Measurements from ENCODE around the gene CLEC4F. TPM values are rescaled to one million over a fixed set of nuclear protein-coding genes. Genes with fewer than 3 reads are reported as not detected.

Gene CLEC4F
- total RNA-seq, 1 donor from 2014 or later, result not detected

DNA sequence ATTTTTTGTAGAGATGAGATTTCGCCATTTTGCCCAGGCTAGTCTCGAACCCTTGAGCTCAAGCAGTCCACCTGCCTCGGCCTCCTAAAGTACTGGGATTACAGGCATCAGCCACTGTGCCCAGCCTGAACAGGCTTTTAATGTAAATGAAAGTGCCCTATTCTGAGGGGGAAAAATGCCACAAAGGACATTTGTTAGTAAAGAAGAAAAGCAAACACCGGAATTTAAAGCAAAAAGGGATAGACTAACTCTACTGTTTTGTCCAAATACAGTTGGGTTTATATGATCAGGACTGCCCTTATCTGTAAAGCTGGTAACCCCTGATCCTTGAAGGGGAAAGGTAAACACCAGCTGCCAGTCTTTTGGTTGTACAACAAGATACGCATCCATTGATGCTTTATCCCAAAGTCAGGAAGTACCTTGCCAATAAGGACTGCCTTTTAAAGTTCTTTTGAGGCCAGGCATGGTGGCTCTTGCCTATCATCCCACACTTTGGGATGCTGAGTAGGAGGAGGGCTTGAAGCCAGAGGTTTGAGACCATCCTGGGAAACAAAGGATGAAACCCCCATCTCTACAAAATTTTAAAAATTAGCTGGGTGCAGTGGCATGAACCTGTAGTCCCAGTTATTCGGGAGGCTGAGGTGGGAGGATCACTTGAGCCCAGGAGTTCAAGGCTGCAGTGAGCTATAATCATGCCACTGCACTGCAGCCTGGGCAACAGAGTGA, 13.1 kb downstream of the CLEC4F start:
- Histone ChIP-seq H3K4me3 (ENCODE audit: insufficient read depth, low read depth, low read length) (no peak overlapping the region), H4K20me1 (ENCODE audit: insufficient read depth, low read length) (no peaks in the 10 kb centered on the region), H3K9me3 (ENCODE audit: insufficient read depth, low read depth, low read length) (no peaks in the 10 kb centered on the region), H3K9ac (ENCODE audit: low read length) (no peak overlapping the region), H2AFZ (ENCODE audit: low read depth, low read length) (no peak overlapping the region), H3K79me2 (ENCODE audit: insufficient read depth, low read length) (no peaks in the 10 kb centered on the region), H3K27me3 (ENCODE audit: insufficient read depth, low read length) (peaks cover 13% of the 10 kb centered on the region), H3K4me2 (ENCODE audit: low read length) (no peak overlapping the region), H3K27ac (ENCODE audit: low read depth, low read length) (no peak overlapping the region), H3K4me1 (ENCODE audit: insufficient read depth, low read length) (no peaks in the 10 kb centered on the region), H3K36me3 (ENCODE audit: insufficient read depth, low read length) (no peaks in the 10 kb centered on the region)
- Mint-ChIP-seq H3K27me3 (ENCODE audit: low read depth, unreplicated experiment) (peaks cover 12% of the 10 kb centered on the region), H3K4me3 (ENCODE audit: unreplicated experiment) (no peak overlapping the region), H3K36me3 (ENCODE audit: low read depth, unreplicated experiment) (no peaks in the 10 kb centered on the region), H3K9me3 (ENCODE audit: unreplicated experiment) (peaks cover 5% of the 10 kb centered on the region), H3K4me1 (ENCODE audit: low read depth, unreplicated experiment) (no peaks in the 10 kb centered on the region), H3K27ac (ENCODE audit: unreplicated experiment) (no peak overlapping the region)
- FAIRE-seq (no peak), DNase-seq (ENCODE audit: low read depth) (no peak)
- TF ChIP-seq, protein P1, sequence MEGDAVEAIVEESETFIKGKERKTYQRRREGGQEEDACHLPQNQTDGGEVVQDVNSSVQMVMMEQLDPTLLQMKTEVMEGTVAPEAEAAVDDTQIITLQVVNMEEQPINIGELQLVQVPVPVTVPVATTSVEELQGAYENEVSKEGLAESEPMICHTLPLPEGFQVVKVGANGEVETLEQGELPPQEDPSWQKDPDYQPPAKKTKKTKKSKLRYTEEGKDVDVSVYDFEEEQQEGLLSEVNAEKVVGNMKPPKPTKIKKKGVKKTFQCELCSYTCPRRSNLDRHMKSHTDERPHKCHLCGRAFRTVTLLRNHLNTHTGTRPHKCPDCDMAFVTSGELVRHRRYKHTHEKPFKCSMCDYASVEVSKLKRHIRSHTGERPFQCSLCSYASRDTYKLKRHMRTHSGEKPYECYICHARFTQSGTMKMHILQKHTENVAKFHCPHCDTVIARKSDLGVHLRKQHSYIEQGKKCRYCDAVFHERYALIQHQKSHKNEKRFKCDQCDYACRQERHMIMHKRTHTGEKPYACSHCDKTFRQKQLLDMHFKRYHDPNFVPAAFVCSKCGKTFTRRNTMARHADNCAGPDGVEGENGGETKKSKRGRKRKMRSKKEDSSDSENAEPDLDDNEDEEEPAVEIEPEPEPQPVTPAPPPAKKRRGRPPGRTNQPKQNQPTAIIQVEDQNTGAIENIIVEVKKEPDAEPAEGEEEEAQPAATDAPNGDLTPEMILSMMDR (IDR thresholded peaks at IDR 0.05; ENCODE audit: insufficient read depth, low read depth, low read length), result no peak
- TF ChIP-seq EZH2 (IDR thresholded peaks at IDR 0.05; ENCODE audit: insufficient read depth, low read length), result no peak

DNA sequence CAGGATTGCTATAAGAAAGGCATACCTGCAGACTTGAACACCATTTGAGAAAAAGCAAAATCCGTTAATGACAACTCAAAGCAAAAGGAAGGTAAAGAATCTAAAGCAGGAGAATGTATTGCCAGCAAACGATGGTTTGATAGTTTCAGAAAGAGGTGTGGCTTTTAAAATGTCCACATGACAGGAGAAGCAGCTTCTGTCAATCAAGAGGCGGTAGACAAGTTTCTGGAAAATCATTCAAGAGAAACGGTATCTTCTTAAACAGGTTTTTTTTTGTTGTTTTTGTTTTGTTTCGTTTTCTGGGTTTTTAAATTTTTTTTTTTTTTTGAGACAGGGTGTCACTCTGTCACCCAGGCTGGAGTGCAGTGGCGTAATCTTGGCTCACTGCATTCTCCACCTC, 13.8 kb downstream of the CLEC4F start:
- Histone ChIP-seq H3K9me3 (ENCODE audit: insufficient read depth, low read depth, low read length) (no peaks in the 10 kb centered on the region), H3K4me1 (ENCODE audit: insufficient read depth, low read length) (no peaks in the 10 kb centered on the region), H2AFZ (ENCODE audit: low read depth, low read length) (no peak overlapping the region), H4K20me1 (ENCODE audit: insufficient read depth, low read length) (no peaks in the 10 kb centered on the region), H3K9ac (ENCODE audit: low read length) (no peak overlapping the region), H3K4me3 (ENCODE audit: insufficient read depth, low read depth, low read length) (no peak overlapping the region), H3K27ac (ENCODE audit: low read depth, low read length) (no peak overlapping the region), H3K27me3 (ENCODE audit: insufficient read depth, low read length) (peaks cover 14% of the 10 kb centered on the region), H3K4me2 (ENCODE audit: low read length) (no peak overlapping the region), H3K36me3 (ENCODE audit: insufficient read depth, low read length) (no peaks in the 10 kb centered on the region), H3K79me2 (ENCODE audit: insufficient read depth, low read length) (no peaks in the 10 kb centered on the region)
- Mint-ChIP-seq H3K4me3 (ENCODE audit: unreplicated experiment) (no peak overlapping the region), H3K27ac (ENCODE audit: unreplicated experiment) (no peak overlapping the region), H3K4me1 (ENCODE audit: low read depth, unreplicated experiment) (no peaks in the 10 kb centered on the region), H3K9me3 (ENCODE audit: unreplicated experiment) (peaks cover 3% of the 10 kb centered on the region), H3K27me3 (ENCODE audit: low read depth, unreplicated experiment) (peaks cover 11% of the 10 kb centered on the region), H3K36me3 (ENCODE audit: low read depth, unreplicated experiment) (no peaks in the 10 kb centered on the region)
- TF ChIP-seq, protein P1 (IDR thresholded peaks at IDR 0.05; ENCODE audit: insufficient read depth, low read depth, low read length), result no peak
- no peak for TF ChIP-seq EZH2 (IDR thresholded peaks at IDR 0.05; ENCODE audit: insufficient read depth, low read length)
- DNase-seq (ENCODE audit: low read depth), result no peak
- FAIRE-seq, result no peak

DNA sequence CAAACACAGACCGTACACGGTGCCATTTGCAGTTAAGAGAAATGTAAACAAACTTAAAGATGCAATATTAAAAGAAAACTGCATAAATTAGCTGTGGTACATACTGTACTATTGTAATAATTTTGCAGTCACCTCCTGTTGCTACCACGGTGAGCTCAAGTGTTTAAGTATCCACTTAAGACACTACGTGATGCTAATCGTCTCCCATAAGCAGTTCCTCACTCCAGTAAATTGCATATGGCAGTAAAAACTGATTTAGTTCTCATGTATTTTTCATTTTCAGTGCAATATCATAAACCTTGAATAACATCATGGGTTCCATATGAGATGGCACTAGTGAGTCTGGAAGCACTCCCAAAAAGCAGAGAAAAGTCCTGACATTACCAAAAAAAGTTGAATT, 14.4 kb downstream of the CLEC4F start:
- Mint-ChIP-seq H3K4me1 (ENCODE audit: low read depth, unreplicated experiment) (no peaks in the 10 kb centered on the region), H3K36me3 (ENCODE audit: low read depth, unreplicated experiment) (no peaks in the 10 kb centered on the region), H3K27ac (ENCODE audit: unreplicated experiment) (no peak overlapping the region), H3K27me3 (ENCODE audit: low read depth, unreplicated experiment) (peaks cover 17% of the 10 kb centered on the region), H3K9me3 (ENCODE audit: unreplicated experiment) (peaks cover 6% of the 10 kb centered on the region), H3K4me3 (ENCODE audit: unreplicated experiment) (no peak overlapping the region)
- peaks cover 15% of the 10 kb centered on the region for H3K27me3 ChIP-seq (ENCODE audit: insufficient read depth, low read length)
- H4K20me1 ChIP-seq (ENCODE audit: insufficient read depth, low read length), result no peaks in the 10 kb centered on the region
- H3K9ac ChIP-seq (ENCODE audit: low read length), result no peak overlapping the region
- no peak for TF ChIP-seq EZH2 (IDR thresholded peaks at IDR 0.05; ENCODE audit: insufficient read depth, low read length)
- TF ChIP-seq, protein P1 (IDR thresholded peaks at IDR 0.05; ENCODE audit: insufficient read depth, low read depth, low read length), result no peak
- H3K4me2 ChIP-seq (ENCODE audit: low read length), result no peak overlapping the region
- FAIRE-seq (no peak), DNase-seq (ENCODE audit: low read depth) (no peak)
- H3K9me3 ChIP-seq (ENCODE audit: insufficient read depth, low read depth, low read length), result no peaks in the 10 kb centered on the region
- H2AFZ ChIP-seq (ENCODE audit: low read depth, low read length), result no peak overlapping the region
- no peaks in the 10 kb centered on the region for H3K4me1 ChIP-seq (ENCODE audit: insufficient read depth, low read length)
- H3K4me3 ChIP-seq (ENCODE audit: insufficient read depth, low read depth, low read length), result no peak overlapping the region
- H3K36me3 ChIP-seq (ENCODE audit: insufficient read depth, low read length), result no peaks in the 10 kb centered on the region
- no peaks in the 10 kb centered on the region for H3K79me2 ChIP-seq (ENCODE audit: insufficient read depth, low read length)
- no peak overlapping the region for H3K27ac ChIP-seq (ENCODE audit: low read depth, low read length)

Data from astrocyte (in vitro differentiated cells and primary cell).